SK-N-SH (cell line): ENCODE data around the gene ITGA1. TPM values are rescaled to one million over a fixed set of nuclear protein-coding genes. Genes with fewer than 3 reads are reported as not detected.

ENCODE experiments used
- CTCF ChIA-PET: fragments of 300-600, 350-600 bp; formaldehyde crosslinking; extraction: SDS; loops from one replicate; lab custom pipeline; 2021; lab: Yijun Ruan, JAX
- POLR2A ChIA-PET: fragments of 350-600 bp; sonication (Branson Sonifier 250); formaldehyde crosslinking; extraction: SDS; loops from one replicate; lab custom pipeline; 2020; ENCODE audit warnings: antibody characterized with exemption, inconsistent platforms; lab: Yijun Ruan, JAX
- DNase-seq: peaks from one replicate; pipeline ENCODE4 v3.0.0; 2012
- H2AFZ ChIP-seq: fragments of 200-600 bp; sonication (generic); 2 replicates; pipeline ENCODE4 v1.8.1; 2016; ENCODE audit warnings: antibody characterized with exemption, mild to moderate bottlenecking, low read depth
- H3F3A ChIP-seq: fragments of 200-600 bp; sonication (generic); replicated peaks from 2 replicates; pipeline ENCODE3; 2016; ENCODE audit warnings: antibody characterized with exemption, mild to moderate bottlenecking; ENCODE audit not compliant: insufficient read depth
- H3K27ac ChIP-seq, 2 experiments: fragments of 200-500 bp in 1 of 2; fragments of 200-600 bp in 1 of 2; sonication (Bioruptor generic) in 1 of 2; sonication (generic), shearing (Covaris generic) in 1 of 2; 2 replicates each; pipeline versions ENCODE4 v1.5.1 to v1.6.1; 2014 to 2016; ENCODE audit warnings: low read depth in 2 of 2, inconsistent platforms in 1 of 2, low read length in 1 of 2, mild to moderate bottlenecking in 1 of 2, mixed read lengths in 1 of 2
- H3K27me3 ChIP-seq: fragments of 200-600 bp; sonication (generic), shearing (Covaris generic); 2 replicates; pipeline ENCODE4 v1.6.1; 2016; ENCODE audit warnings: mixed run types; ENCODE audit not compliant: insufficient read depth
- H3K36me3 ChIP-seq, 2 experiments: fragments of 200-500 bp in 1 of 2; fragments of 200-600 bp in 1 of 2; sonication (Bioruptor generic) in 1 of 2; sonication (generic) in 1 of 2; replicated peaks in 1 of 2; 2 replicates each; pipeline versions ENCODE3 to v1.5.1; 2014 to 2016; ENCODE audit warnings: low read length in 1 of 2, mild to moderate bottlenecking in 1 of 2; ENCODE audit not compliant: insufficient read depth in 2 of 2, control insufficient read depth in 1 of 2
- H3K4me1 ChIP-seq, 2 experiments: fragments of 200-500 bp in 1 of 2; fragments of 200-600 bp in 1 of 2; sonication (Bioruptor generic) in 1 of 2; sonication (generic), shearing (Covaris generic) in 1 of 2; 2 replicates each; pipeline versions ENCODE4 v1.5.1 to v1.6.1; 2014 to 2016; ENCODE audit warnings: low read depth in 1 of 2, low read length in 1 of 2, mixed run types in 1 of 2; ENCODE audit not compliant: insufficient read depth in 2 of 2, control insufficient read depth in 1 of 2
- H3K4me2 ChIP-seq: fragments of 200-600 bp; sonication (generic), shearing (Covaris generic); 2 replicates; pipeline ENCODE4 v1.6.1; 2017; ENCODE audit warnings: mixed run types
- H3K4me3 ChIP-seq, 2 experiments: fragments of 200-500 bp in 1 of 2; fragments of 200-600 bp in 1 of 2; sonication (Bioruptor generic) in 1 of 2; sonication (generic), shearing (Covaris generic) in 1 of 2; 2 replicates each; pipeline versions ENCODE4 v1.5.1 to v1.8.1; 2014 to 2016; ENCODE audit warnings: low read depth in 2 of 2, inconsistent platforms in 1 of 2, low read length in 1 of 2, mild to moderate bottlenecking in 1 of 2, mixed read lengths in 1 of 2, moderate library complexity in 1 of 2
- H3K79me2 ChIP-seq: fragments of 200-600 bp; sonication (generic); 2 replicates; pipeline ENCODE4 v1.8.1; 2017; ENCODE audit warnings: mild to moderate bottlenecking; ENCODE audit not compliant: insufficient read depth
- H3K9ac ChIP-seq: fragments of 200-600 bp; sonication (generic); 2 replicates; pipeline ENCODE4 v1.6.1; 2017; ENCODE audit warnings: mixed run types
- H3K9me2 ChIP-seq: fragments of 200-600 bp; sonication (generic); 2 replicates; pipeline ENCODE4 v1.6.1; 2017; ENCODE audit warnings: mixed run types
- H3K9me3 ChIP-seq: fragments of 200-600 bp; sonication (generic); 2 replicates; pipeline ENCODE4 v1.6.1; 2017; ENCODE audit warnings: mixed run types, mild to moderate bottlenecking, moderate library complexity
- H4K20me1 ChIP-seq: fragments of 200-600 bp; sonication (generic); 2 replicates; pipeline ENCODE4 v1.6.1; 2017; ENCODE audit warnings: mild to moderate bottlenecking, mixed run types; ENCODE audit not compliant: insufficient read depth
- CHD2 ChIP-seq: fragments of 150-350 bp; IDR thresholded peaks from 2 replicates; pipeline ENCODE4 v1.6.1; 2018; ENCODE audit warnings: low read length; ENCODE audit not compliant: partially characterized antibody
- EP300 ChIP-seq, 2 experiments: IDR thresholded peaks; 2 replicates each; pipeline versions ENCODE4 v1.4.0 to v1.6.1; 2012; ENCODE audit warnings: borderline replicate concordance in 1 of 2, low read depth in 1 of 2, low read length in 1 of 2
- EZH2phosphoT487 ChIP-seq: fragments of 200-600 bp; sonication (generic); IDR thresholded peaks from 2 replicates; pipeline ENCODE4 v1.6.1; 2017; ENCODE audit warnings: low read depth, mixed run types, mild to moderate bottlenecking, antibody characterized with exemption, moderate library complexity, borderline replicate concordance
- FOXJ3 ChIP-seq: sonication (generic); formaldehyde crosslinking; IDR thresholded peaks from 2 replicates; pipeline ENCODE4 v1.5.1; 2020; ENCODE audit warnings: mild to moderate bottlenecking, missing genetic modification reagents
- GATA2 ChIP-seq: sonication (generic); formaldehyde crosslinking; IDR thresholded peaks from 2 replicates; pipeline ENCODE4 v1.5.0; 2020; ENCODE audit warnings: mild to moderate bottlenecking, missing genetic modification reagents
- JUND ChIP-seq: IDR thresholded peaks from 2 replicates; pipeline ENCODE4 v1.4.0; 2012
- MEF2A ChIP-seq: IDR thresholded peaks from 2 replicates; pipeline ENCODE4 v1.4.0; 2012; ENCODE audit warnings: low read depth, borderline replicate concordance
- MXI1 ChIP-seq: IDR thresholded peaks from 2 replicates; pipeline ENCODE4 v1.6.1; 2012; ENCODE audit warnings: mild to moderate bottlenecking, low read depth, low read length, improper control_type of control experiment
- RAD21 ChIP-seq: IDR thresholded peaks from 2 replicates; pipeline ENCODE4 v1.6.1; 2012; ENCODE audit warnings: mild to moderate bottlenecking, low read length
- RFX5 ChIP-seq: IDR thresholded peaks from 2 replicates; pipeline ENCODE4 v1.6.1; 2012; ENCODE audit warnings: mild to moderate bottlenecking, improper control_type of control experiment, low read length
- SIN3A ChIP-seq: IDR thresholded peaks from 2 replicates; pipeline ENCODE4 v1.6.1; 2012; ENCODE audit warnings: low read depth, mild to moderate bottlenecking, low read length, moderate library complexity, borderline replicate concordance
- SMC3 ChIP-seq: IDR thresholded peaks from 2 replicates; pipeline ENCODE4 v1.6.1; 2012; ENCODE audit warnings: low read depth, low read length, improper control_type of control experiment
- TCF12 ChIP-seq: IDR thresholded peaks from 2 replicates; pipeline ENCODE4 v1.4.0; 2012
- YY1 ChIP-seq: IDR thresholded peaks from 2 replicates; pipeline ENCODE4 v1.4.0; 2012; ENCODE audit warnings: low read depth, mild to moderate bottlenecking
- WGBS: methylation state at CpG from one replicate; pipeline ENCODE4 v1.1.6; 2017; ENCODE audit warnings: low lambda C conversion rate; 5-methylcytosine and 5-hydroxymethylcytosine counted together
- polyA plus RNA-seq, 3 experiments: library from polyadenylated mRNA; depleted of rRNA; stranded (reverse); fragments of >200 nt; gene quantifications; 2 replicates each; pipeline ENCODE4 v1.2.3, GENCODE V29; 2012
- TF ChIP-seq, protein P1 (sequence below): fragments of 200-600 bp; sonication (generic); IDR thresholded peaks from 2 replicates; pipeline ENCODE4 v1.6.1; 2017; ENCODE audit warnings: antibody characterized with exemption, mild to moderate bottlenecking, moderate library complexity
- TF ChIP-seq, protein P2 (sequence below): IDR thresholded peaks from 2 replicates; pipeline ENCODE4 v1.6.1; 2012; ENCODE audit warnings: mild to moderate bottlenecking, low read depth, low read length, moderate library complexity
- TF ChIP-seq, protein P3 (sequence below): IDR thresholded peaks from 2 replicates; pipeline ENCODE4 v1.4.0; 2012; ENCODE audit warnings: low read depth
- TF ChIP-seq, protein P4 (sequence below): IDR thresholded peaks from 2 replicates; pipeline ENCODE4 v1.4.0; 2012; ENCODE audit warnings: low read depth, borderline replicate concordance

The ITGA1 gene
- 7.7 and 9.9 TPM in 2 replicates for polyA plus RNA-seq (2012; rRNA removed)
- polyA plus RNA-seq (2012; cell fraction: cytosol; rRNA removed): 5.2 and 9.2 TPM in 2 replicates
- 4.5 and 11.5 TPM in 2 replicates for polyA plus RNA-seq (2012; cell fraction: nucleus; rRNA removed)

DNA sequence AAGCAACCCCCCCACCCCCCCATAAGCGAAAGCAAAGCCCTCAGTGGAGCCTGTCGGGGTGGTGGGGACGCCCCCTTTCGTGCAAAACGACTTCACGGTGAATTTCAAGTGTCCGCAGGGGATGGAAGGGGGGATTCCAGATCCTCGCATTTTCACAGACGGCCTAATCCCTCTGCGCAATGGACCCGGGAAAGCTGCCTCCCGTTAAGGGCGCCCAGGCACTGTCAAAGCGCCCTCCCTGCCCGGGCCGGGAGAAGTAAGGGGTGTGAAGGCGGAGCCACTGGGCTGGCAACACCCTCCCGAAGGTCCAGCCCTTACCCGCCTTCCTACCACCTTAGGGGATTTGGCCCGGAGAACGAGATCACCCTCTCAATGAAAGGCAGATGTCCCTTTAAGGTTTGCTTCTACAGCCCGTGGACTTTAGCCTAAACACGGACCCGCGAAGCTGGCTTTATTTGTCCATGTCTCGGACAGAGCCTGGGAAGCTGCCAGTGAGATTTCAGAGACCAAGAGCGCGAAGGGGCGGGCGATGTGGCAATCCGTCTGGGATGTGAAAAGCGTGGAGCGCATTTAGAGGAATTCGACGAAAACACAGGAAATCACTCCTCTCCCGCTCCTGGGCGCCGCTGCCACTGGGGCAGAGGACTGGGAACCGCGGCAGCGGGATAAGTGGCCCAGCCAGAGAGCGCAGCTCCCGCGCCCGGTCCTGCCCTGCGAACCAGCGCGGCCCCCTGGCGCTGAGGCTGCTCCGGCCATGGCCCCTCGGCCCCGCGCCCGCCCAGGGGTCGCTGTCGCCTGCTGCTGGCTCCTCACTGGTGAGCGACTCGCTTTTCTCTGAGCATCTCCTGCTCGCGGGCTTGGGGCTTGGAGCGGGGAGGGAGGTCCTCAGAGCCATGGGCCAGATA, at the start of gene ITGA1, which contains the start of gene PELO:
Gene ITGA1 (plus strand): TSS at position 317 of the 905 bp plus-strand sequence. CDS start 438 bp downstream, at position 755.
Gene PELO (plus strand): TSS at position 317 of the 905 bp plus-strand sequence. CDS start 12,479 bp downstream, outside the sequence.
- peak within 1 kb of the TSS; percentile 66 for H2AFZ ChIP-seq
- H3K27ac ChIP-seq: peak within 1 kb of the TSS; percentile 89 to 97

More for the DNA sequence above, at the start of gene ITGA1, which contains the start of gene PELO:
- H3K36me3 ChIP-seq: peaks cover 0 to 3% of the 10 kb centered on the region in 2 experiments
- peak within 1 kb of the TSS; percentile 66 for H3K4me2 ChIP-seq
- ChIA-PET POLR2A (interaction anchor here (1.0 to 1.7 kb wide), 3 partner anchors 12 to 59 kb away, joined by 5 to 11 read pairs (median 5); no protein-coding TSS in a partner anchor), CTCF (interaction anchor here (0.6 to 2.9 kb wide), 23 partner anchors 9 to 1830 kb away, joined by 3 to 17 read pairs (median 4); no protein-coding TSS in a partner anchor)
- H3K9me3 ChIP-seq: no peaks in the 10 kb centered on the region
- no peaks in the 10 kb centered on the region for H3K9me2 ChIP-seq
- H3K9ac ChIP-seq: peak within 1 kb of the TSS; percentile 71
- H3F3A ChIP-seq: peaks cover 9% of the 10 kb centered on the region
- H3K4me3 ChIP-seq: peak within 1 kb of the TSS; percentile 80 to 87
- peaks cover 5 to 16% of the 10 kb centered on the region in 2 experiments; a peak in 2 of 4 replicates for H3K4me1 ChIP-seq
- peaks cover 30% of the 10 kb centered on the region; the same call in 1 of the 2 replicates for H3K79me2 ChIP-seq
- no peaks in the 10 kb centered on the region for H3K27me3 ChIP-seq
- WGBS: under 1% methylated on average over 27 of the region's 61 CpGs
- peak; percentile 87 for DNase-seq
- no peak for TF ChIP-seq EZH2phosphoT487
- 0 out of 2 replicates have a peak, but pooled peaks have one; percentile 44 for TF ChIP-seq SIN3A
- peak; percentile 25; the same call in 1 of the 2 replicates for TF ChIP-seq RFX5
- TF ChIP-seq EP300 (IDR thresholded peaks at IDR 0.05; ENCODE audit: borderline replicate concordance in 1 of 2, low read depth in 1 of 2, low read length in 1 of 2): peak in 1 of 2 experiments; percentile 41; a peak in 1 of 4 replicates
- TF ChIP-seq JUND: no peak
- peak; percentile 59 for TF ChIP-seq RAD21
- TF ChIP-seq FOXJ3 (CRISPR knock-in tag): peak; percentile 9; the same call in 1 of the 2 replicates
- TF ChIP-seq GATA2 (CRISPR knock-in tag): 0 out of 2 replicates have a peak, but pooled peaks have one; percentile 42
- TF ChIP-seq YY1: 0 out of 2 replicates have a peak, but pooled peaks have one; percentile 22
- TF ChIP-seq, protein P1, sequence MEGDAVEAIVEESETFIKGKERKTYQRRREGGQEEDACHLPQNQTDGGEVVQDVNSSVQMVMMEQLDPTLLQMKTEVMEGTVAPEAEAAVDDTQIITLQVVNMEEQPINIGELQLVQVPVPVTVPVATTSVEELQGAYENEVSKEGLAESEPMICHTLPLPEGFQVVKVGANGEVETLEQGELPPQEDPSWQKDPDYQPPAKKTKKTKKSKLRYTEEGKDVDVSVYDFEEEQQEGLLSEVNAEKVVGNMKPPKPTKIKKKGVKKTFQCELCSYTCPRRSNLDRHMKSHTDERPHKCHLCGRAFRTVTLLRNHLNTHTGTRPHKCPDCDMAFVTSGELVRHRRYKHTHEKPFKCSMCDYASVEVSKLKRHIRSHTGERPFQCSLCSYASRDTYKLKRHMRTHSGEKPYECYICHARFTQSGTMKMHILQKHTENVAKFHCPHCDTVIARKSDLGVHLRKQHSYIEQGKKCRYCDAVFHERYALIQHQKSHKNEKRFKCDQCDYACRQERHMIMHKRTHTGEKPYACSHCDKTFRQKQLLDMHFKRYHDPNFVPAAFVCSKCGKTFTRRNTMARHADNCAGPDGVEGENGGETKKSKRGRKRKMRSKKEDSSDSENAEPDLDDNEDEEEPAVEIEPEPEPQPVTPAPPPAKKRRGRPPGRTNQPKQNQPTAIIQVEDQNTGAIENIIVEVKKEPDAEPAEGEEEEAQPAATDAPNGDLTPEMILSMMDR: peak; percentile 55
- TF ChIP-seq, protein P2, sequence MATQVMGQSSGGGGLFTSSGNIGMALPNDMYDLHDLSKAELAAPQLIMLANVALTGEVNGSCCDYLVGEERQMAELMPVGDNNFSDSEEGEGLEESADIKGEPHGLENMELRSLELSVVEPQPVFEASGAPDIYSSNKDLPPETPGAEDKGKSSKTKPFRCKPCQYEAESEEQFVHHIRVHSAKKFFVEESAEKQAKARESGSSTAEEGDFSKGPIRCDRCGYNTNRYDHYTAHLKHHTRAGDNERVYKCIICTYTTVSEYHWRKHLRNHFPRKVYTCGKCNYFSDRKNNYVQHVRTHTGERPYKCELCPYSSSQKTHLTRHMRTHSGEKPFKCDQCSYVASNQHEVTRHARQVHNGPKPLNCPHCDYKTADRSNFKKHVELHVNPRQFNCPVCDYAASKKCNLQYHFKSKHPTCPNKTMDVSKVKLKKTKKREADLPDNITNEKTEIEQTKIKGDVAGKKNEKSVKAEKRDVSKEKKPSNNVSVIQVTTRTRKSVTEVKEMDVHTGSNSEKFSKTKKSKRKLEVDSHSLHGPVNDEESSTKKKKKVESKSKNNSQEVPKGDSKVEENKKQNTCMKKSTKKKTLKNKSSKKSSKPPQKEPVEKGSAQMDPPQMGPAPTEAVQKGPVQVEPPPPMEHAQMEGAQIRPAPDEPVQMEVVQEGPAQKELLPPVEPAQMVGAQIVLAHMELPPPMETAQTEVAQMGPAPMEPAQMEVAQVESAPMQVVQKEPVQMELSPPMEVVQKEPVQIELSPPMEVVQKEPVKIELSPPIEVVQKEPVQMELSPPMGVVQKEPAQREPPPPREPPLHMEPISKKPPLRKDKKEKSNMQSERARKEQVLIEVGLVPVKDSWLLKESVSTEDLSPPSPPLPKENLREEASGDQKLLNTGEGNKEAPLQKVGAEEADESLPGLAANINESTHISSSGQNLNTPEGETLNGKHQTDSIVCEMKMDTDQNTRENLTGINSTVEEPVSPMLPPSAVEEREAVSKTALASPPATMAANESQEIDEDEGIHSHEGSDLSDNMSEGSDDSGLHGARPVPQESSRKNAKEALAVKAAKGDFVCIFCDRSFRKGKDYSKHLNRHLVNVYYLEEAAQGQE: 0 out of 2 replicates have a peak, but pooled peaks have one; percentile 5
- TF ChIP-seq SMC3: peak; percentile 46; the same call in 1 of the 2 replicates
- TF ChIP-seq, protein P3, sequence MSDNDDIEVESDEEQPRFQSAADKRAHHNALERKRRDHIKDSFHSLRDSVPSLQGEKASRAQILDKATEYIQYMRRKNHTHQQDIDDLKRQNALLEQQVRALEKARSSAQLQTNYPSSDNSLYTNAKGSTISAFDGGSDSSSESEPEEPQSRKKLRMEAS: 0 out of 2 replicates have a peak, but pooled peaks have one; percentile 48
- TF ChIP-seq TCF12: peak; percentile 11; the same call in 1 of the 2 replicates
- TF ChIP-seq CHD2: no peak
- TF ChIP-seq, protein P4, sequence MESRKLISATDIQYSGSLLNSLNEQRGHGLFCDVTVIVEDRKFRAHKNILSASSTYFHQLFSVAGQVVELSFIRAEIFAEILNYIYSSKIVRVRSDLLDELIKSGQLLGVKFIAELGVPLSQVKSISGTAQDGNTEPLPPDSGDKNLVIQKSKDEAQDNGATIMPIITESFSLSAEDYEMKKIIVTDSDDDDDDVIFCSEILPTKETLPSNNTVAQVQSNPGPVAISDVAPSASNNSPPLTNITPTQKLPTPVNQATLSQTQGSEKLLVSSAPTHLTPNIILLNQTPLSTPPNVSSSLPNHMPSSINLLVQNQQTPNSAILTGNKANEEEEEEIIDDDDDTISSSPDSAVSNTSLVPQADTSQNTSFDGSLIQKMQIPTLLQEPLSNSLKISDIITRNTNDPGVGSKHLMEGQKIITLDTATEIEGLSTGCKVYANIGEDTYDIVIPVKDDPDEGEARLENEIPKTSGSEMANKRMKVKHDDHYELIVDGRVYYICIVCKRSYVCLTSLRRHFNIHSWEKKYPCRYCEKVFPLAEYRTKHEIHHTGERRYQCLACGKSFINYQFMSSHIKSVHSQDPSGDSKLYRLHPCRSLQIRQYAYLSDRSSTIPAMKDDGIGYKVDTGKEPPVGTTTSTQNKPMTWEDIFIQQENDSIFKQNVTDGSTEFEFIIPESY: no peak
- peak; percentile 83 for TF ChIP-seq MXI1
- no peak for TF ChIP-seq MEF2A
- TF ChIP-seq, all 33 proteins: peak for 13
- no peaks in the 10 kb centered on the region for H4K20me1 ChIP-seq
